ENCODE data around the gene TIGIT.

GRCh38 chr3:114338651-114339357 lies 45.0 kb downstream of the TIGIT start:
- TF ChIP-seq CTCF (IDR thresholded peaks at IDR 0.05 in 2 of 3, conservative IDR thresholded peaks at IDR 0.05 in 1 of 3; ENCODE audit: control insufficient read depth in 2 of 3, extremely low read depth in 1 of 3, insufficient read depth in 1 of 3, low read depth in 3 of 3, low read length in 3 of 3) (no peak), BRCA1 (IDR thresholded peaks at IDR 0.05; ENCODE audit: low read depth, low read length) (no peak), ESRRA (IDR thresholded peaks at IDR 0.05; ENCODE audit: low read length) (no peak), EP300 (IDR thresholded peaks at IDR 0.05; ENCODE audit: borderline replicate concordance in 1 of 2, control insufficient read depth in 1 of 2, low read depth in 2 of 2, low read length in 2 of 2) (no peak), RAD51 (IDR thresholded peaks at IDR 0.05) (no peak), ZNF384 (IDR thresholded peaks at IDR 0.05; ENCODE audit: borderline replicate concordance, low read depth, low read length) (no peak), ZNF207 (IDR thresholded peaks at IDR 0.05; ENCODE audit: borderline replicate concordance) (no peak), ASH2L (IDR thresholded peaks at IDR 0.05; ENCODE audit: borderline replicate concordance, low read depth) (no peak), SUZ12 (IDR thresholded peaks at IDR 0.05; ENCODE audit: unreplicated experiment) (no peak), POLR2A (IDR thresholded peaks at IDR 0.05; ENCODE audit: low read depth, low read length) (no peak), ATF3 (IDR thresholded peaks at IDR 0.05; ENCODE audit: borderline replicate concordance, extremely low read depth, low read depth, low read length) (no peak), CHD1 (IDR thresholded peaks at IDR 0.05; ENCODE audit: low read depth, low read length) (no peak), EZH2 (IDR thresholded peaks at IDR 0.05; ENCODE audit: borderline replicate concordance, control insufficient read depth, low read depth, low read length) (no peak)

Data from GM12878 (cell line).